Measurements from ENCODE around the gene SSU72.

GRCh38 chr1:1563688-1564087, 11.0 kb downstream of the SSU72 start:
- TF ChIP-seq CTCF (conservative IDR thresholded peaks at IDR 0.05; ENCODE audit: low read length) (no peak), EZH2phosphoT487 (IDR thresholded peaks at IDR 0.05; ENCODE audit: borderline replicate concordance) (no peak)

Data from Loucy (cell line).